GM04503 (cell line): Measurements from ENCODE around the gene KTN1.
A peak's percentile ranks its signal among the peaks of the same experiment; 100 is the strongest.

Source experiments
- DNase-seq: peaks from one replicate; pipeline ENCODE4 v3.0.0-alpha.2; 2012; ENCODE audit warnings: low read depth

The KTN1 gene

DNA sequence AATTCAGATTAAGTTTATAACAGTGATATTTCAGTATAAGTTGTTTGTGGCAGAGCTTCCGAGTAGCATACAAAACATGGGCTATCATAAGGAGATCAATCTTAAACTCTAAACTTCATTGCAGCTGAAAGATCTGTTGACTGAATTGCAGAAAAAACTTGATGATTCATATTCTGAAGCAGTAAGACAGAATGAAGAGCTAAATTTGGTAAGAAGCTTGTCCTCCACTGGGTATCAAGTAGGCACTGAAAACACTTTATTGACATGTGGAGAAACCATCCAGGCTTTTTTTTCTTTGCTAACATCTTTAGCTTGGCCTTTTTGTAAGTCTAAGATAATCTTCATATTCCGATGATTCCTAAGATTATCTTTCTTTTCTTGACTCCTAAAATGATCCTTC, 93.0 kb downstream of the KTN1 start:
- no peak for DNase-seq

DNA sequence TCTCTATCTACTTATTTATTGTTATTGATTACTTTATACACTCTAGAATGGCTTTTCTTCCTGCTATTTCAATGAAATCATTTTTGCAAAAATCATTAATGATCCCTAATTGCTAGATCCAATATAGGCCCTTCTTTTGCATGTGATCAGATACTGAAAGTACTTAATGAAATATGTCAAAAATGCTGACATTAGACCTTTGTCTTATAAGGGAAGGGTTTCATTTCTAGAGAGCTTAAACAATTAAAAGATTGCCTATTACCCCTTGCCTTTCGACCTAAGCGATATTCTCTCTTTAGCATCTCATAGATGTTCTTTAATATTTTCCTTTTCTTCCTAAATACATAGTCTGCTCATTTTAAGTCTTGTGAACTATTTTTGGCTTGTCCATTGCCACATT, 101.1 kb downstream of the KTN1 start:
- no peak for DNase-seq

DNA sequence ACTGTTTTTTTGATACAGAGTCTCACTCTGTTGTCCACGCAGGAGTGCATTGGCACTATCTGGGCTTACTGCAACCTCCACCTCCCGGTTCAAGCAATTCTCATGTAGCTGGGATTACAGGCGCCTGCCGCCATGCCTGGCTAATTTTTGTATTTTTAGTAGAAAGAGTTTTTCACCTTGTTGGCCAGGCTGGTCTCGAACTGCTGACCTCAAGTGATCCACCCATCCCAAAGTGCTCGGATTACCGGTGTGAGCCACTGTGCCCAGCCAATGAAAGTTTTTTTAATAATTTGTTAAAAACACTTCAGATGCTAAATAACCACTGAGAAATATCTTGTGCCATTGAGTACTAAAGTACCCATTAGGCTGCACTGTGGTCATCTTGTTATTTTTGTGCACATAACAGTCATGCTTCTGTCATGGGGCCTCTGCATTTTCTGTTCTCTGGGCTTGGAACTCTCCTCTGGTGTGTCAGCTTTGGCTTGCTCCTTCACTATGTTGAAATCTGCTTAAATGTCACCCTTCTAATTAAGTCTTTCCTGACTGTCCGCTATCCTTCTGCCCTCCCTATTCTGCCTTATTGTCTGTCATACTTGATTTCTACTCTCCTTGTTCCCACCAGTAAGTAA, 105.1 kb downstream of the KTN1 start:
- DNase-seq, result no peak

DNA sequence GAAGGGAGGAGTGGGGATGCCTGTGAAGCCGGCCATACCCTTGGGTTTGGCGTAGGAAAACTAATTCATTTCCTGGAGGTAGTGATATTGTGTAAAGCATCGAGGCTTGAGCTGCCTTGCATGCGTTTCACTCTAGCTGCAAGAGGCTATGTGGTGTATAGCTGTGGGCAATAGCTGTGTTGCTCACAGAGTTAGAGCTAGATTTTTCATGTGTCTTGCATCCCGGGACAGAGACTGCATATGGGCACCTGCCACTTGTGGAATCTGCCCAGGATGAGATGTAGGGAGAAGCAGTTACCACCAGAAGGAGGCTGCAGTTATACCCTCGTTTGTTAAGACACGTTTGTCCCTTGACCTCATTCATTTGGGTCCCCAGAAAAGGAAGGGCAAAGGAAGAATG, 106.7 kb downstream of the KTN1 start:
- DNase-seq, result no peak

DNA sequence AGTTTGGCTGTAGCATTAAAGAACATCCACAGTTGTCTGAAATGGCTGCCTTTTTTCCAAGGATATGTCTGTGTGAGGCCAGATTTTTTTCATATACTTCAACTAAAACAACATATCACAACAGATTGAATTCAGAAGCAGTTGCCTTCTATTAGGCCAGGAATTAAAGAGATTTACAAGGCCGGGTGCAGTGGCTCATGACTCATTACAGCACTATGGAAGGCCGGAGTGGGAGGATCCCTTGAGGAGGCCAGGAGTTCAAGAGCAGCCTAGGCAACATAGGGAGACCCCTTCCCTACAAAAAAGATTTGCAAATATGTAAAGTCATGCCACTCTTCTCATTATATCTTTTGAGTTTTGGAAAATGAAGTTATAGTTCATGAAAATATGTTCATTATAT, 108.6 kb downstream of the KTN1 start:
- DNase-seq, result no peak

DNA sequence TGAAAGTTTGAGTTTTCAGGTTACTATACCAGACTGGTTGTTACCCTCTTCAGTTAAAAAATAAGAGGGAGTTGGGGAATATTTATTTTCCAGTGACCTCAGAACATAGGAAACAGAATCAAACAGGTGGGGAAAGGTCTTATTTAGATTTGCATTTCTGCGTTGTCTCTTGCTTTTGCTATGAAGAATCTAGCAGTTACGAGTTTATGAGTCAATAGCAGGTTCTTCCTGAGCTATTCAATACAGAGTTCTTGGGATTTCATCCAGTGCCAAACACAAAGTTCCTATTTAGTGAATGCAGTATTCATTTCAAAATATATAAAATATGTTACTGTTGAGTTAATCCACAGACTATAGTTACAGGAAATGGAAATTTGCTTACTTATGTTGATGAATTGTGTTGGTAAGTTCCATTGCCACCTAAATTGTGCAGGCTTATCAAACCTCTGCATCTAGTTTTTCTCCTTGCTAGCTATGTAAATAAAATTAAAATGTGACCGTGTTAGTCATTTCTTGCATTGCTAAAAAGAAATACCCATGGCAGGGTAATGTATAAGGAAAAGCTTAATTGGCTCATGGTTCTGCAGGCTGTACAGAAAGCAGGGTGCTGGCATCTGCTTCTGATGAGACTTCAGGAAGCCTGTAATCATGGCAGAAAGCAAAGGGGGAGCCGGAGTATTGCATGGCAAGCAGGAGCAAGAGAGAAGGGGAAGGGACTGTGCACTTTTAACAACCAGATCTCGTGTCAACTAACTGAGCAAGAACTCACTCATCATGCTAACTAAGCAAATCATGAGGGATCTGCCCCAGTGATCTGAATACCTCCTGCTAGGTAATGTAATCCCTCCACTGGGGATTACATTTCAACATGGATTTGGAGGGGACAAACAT, 110.2 kb downstream of the KTN1 start:
- no peak for DNase-seq

DNA sequence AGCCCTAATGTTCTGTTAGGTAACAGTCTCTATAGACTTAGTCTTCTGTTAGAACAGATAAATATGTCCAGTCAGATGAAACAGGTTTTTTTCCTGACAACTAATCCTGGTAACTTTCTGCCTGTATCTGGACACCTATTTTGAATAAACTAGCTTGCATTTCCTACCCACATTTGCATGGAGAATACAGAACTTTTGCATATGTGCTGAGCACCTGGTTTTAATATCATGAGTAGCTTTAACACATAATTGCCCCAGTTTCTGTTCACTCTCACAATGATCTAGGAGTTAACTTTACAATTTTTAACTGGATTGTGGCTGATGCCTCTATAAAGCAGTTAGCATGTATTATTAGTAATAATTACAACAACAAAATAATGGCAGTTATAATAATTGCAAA, 111.7 kb downstream of the KTN1 start:
- DNase-seq, result no peak

DNA sequence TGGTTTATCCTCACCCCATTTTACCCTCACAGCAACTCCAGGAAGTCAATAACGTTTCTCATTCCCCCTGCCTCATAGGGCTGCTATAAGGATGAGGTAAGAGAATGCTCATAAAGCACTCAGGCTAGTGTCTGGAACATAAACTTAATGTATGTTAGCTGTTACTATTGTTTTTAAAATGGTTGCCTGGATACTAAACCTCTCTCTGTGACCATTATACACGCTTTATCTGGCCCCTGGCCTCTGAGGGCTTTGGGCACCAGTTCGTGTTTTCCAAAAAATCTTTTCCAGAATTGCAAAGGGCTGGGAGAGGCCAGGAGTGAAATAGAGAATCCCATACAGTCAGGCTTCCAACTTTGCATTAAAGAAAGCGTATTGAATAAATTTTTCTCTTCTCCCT, 113.9 kb downstream of the KTN1 start:
- DNase-seq, result no peak

DNA sequence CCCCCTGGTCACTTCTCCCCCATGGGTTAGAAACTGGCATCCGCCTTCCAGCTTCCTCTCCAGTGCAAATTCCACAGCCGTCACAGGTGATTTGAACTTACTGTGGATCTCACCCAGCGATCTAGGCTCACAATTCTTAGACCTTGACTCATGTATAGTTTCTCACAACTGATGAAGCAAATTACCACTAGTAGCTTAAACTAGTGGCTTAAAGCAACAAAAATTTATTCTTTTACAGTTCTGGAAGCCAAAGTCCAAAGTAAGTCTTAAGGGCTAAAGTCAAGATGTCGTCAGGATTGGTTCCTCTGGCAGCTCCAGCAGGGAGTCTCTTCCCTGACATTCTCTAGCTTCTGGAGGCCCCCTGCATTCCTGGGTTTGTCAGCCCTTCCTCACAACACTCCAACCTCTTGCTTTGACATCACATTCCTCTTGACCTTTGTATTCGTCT, 117.4 kb downstream of the KTN1 start:
- DNase-seq, result no peak

DNA sequence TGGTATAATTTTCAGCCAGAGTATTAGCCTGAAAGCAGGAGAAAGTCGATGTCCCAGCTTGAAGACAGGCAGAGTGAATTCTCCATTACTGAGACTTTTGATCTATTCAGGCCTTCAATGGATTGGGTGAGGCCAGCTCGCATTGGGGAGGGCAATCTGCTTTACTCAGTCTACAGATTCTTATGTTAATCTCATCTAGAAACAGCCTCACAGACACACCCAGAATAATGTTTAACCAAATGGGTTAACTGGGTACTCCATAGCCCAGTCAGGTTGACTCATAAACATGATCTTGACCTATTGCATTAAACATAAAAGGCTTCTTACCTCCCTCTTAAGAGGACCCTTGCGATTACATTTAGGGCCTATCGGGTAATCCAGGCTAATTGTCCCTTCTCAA, 118.0 kb downstream of the KTN1 start:
- no peak for DNase-seq

DNA sequence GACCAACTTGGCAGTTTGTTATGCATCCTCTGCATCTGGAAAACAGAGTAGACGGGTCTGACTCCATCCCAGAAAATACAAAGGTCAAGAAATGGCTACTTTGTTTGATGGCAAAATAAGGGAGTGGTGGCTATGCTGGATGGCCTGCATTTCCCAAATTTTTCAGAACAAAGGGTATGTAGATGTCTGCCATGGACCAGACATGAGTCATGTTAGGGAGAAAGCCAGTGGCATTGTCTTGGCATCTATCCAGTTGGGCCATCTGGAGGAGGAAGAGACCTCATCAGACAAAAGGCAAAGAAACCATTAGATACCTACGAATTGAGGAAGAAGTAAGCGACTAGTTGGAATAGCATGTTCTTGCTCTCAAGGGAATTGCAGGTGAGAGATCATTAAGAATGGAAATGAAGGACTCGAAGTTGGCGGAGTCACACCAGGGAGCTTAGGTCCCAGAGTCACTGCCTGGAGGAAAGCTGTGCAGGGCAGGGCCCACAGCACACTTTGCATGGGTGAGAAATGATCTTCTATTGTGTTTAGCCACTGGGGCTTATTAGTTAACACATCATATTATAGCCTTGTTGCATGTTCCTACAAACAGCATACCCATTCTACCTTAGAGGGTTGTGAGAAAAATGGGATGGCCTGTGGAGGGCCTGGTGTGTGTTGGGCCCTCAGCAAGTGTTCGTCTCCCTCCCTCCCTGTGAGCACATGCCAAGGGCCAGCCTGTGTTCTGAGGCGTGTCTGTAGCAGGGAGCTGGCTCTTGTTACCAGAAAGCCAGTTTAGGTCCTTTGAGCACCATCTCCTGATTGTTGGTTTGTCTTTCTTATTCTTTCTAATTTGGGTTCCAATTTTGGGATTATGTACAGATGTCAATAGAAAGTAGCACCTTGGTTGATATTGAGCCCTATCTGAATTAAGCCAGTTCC, 119.4 kb downstream of the KTN1 start:
- DNase-seq, result peak; percentile 35

DNA sequence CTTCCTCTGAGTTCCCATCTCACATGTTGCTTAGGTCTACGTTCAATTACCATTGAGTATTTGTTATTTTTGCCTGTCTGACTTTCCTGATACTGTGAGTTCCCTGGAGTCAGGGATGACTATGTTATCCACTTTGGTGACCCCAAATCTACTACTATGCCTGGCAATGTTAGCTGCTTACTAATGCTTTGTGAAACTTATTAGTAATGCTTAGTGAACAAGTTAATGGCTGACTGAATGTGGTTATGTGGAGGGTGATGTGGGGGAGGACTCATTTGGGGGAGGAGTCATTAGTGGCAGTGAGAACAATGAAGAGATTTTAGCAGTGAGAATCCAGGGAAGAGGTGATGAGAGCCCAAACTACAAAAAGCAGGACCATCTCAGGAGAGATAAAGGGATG, 121.6 kb downstream of the KTN1 start:
- no peak for DNase-seq

DNA sequence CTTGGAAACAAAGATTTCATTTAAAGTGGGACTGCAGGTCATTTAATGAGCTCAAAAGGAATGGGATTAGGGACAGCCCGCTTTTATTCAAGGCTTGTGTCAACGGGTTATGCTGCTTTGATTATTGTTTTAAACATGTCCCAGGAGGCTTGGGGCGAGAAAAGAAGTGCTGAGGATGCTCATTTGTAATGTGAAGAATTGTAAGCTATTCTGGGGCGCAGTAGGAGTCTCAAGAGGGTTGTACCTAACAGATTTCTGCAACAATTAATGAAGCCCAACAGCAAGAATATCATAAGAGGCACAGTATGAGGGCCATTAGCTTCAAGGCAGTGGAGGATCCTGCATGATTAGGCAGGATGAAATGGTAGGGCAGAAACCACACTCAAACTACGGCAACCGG, 122.5 kb downstream of the KTN1 start:
- DNase-seq, result no peak

DNA sequence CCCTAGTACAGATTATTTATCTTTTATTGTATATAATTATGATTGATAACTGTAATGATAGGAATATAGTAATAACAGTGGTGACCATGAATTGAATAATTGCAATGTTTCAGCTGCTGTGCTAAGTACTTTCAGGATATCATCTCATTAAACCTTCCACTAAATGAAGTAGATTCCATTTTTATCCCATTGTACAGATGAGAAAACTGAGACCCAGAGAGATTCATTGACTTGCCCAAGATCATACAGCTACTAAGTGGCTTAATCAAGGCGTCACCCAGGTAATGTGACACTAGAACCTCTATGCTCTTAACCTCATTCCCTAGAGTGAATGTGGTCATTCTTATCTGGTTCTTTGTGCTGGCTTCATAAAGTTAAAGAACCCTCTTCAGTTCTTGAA, 124.6 kb downstream of the KTN1 start:
- no peak for DNase-seq

DNA sequence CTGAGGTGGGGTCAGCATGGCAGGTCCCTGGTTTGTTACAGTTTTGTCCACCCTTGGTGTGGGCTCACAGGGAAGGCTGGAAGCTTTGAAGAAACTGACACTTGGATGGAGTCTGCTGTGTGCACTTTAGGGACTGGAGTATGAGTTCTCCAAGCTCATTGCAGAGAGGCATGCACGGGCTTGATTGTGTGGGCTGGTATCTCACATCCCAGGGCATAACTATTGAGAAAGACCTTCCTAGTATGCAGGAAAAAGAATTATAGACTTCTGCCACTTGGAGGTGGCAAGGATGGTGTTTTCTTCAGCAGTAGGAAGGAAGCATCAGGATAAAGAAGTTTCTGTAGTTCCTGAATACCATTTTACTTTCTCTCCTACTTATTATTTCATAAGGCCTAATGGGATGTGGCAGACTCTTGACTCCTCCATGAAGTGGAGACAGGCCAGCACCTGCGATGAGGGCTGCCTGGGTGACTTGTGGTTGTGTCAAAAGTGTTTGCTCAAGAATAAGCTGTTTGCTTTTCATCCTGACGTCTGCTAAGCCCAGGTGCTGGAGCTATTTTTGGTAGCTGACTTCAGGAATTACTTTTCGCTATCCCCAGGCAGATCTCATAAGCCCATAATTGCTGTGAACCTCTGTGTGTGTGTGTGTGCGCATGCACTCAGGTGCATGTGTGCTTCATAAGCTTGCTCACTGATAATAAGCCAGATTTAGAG, 125.8 kb downstream of the KTN1 start:
- DNase-seq, result no peak

DNA sequence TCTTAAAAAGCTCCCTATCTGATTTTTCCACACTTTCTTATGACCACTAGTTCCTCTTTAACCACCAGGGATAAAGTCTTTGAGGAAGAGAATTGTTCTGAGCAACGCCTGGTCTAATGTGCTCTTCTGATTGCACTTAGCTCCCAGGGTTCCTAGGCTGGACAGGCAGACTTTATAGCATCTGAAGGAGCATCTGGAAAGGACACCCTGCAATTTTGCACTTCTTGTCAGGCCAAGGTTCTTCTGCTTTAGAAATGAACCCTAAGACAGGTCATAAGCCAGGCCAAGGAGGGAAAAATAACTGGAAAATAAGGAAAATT, 126.3 kb downstream of the KTN1 start:
- DNase-seq, result no peak

DNA sequence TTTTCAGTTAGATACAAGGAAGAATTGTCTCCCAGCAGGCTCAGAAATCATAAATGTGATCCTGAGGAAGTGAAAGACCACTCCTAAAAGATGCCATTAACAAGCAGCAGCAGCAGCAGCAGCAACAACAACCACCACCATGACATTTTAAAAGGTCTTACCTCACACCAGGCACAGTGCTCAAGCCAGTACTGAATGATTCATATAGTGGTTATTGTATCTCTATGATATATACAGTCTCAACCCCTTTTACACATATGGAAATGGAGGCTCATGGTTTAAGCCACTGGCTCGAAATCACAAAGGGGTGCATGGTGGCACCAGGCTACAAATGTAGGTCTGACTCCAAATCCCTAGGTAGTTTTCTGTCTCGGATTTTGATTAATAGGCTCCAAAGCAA, 126.9 kb downstream of the KTN1 start:
- DNase-seq, result no peak

DNA sequence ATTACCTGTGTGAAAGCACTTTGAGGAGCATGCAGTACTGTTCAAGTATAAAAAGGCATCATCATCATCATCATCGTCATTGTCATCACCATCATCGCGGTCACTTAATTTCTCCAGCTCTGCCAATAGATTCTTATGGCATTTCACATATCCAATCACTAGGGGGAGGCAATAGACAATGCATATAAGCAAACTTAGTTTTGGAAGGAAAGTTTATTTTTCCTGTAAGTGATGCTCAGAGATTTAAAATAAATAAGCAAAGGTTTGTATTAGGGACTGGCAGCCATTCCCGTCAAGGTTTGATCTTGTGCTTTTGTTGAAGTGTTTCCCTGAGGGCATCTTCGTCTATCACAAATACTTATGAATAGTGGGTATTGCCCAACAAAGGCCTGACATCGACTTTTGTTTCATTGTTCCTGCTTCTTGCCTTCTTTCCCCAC, 127.4 kb downstream of the KTN1 start:
- peak; percentile 31 for DNase-seq

DNA sequence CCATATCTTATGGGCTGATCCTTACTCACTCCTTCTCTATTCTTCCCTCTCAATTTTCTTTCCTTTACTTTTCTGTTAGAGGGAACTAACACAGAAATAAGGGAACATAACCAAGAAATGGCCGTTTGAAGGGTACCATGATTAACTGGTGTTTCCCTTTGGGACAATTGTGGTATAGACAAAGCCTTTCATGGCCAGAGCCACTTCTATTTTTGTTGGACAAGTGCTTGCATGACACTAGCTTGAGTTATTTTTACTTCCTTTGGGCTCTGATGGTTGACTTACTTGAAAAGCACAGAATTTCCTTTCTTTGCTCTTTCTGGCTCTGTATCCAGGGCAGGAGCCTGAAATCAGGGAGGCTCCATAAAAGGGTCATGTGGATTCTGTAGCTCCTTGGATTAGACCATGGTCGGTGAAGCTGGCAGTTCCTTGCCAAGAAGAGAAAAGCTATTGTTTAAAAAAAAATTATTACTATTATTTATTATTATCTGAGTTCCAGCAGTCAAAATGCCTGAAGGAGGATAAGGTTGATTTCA, 130.6 kb downstream of the KTN1 start:
- DNase-seq, result no peak

DNA sequence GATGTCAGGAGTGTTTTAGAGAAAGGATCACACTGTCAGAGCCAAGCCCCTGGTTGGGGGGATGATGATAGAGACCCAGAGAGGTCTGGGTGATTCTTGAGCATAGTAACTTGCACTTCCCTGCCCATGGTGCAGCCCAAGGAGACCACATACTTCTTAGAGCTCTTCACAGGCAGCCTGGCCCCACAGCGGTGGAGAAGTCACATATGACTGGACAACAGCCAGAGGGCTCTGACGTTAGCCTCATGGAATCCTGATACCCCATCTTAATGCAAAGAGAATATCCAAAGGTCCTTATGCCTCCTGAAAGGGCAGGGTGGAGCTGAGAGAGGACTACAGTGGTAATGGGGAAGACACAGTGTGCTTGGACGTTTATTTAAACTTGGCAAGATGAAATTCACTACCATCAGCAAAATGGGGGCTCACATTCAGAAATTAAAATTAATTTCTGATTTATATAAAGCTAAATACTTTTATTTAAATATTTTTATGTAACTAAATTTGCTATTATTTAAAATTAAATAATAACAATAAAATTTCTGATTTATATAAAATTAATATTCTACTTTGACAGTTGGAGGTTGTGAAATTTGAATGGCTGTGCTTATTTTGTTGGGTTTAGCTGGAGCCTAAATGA, 131.3 kb downstream of the KTN1 start:
- DNase-seq, result no peak

DNA sequence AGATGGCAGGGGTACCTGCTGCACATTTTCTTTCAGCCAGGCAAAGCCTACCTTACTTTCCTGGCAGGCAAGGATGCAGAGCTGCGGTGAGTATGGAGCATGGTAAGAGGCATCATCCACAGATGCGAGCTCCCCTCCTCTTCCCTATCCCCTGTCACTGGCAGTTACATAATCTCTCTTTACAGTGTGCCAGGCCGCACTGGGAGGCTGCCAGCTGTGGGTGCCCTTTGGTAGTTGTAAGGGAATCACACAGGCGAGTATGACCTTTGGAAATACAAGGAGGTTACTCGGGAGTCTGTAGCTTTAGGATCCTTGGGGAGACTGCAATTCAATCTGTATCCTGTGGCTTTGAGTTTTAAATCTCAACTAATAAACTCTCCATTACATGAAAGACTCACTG, 132.5 kb downstream of the KTN1 start:
- DNase-seq, result no peak
